NCI-H526 (cell line): ENCODE measurements around the gene ATXN1.
"Not testable (repeated sequence)": the region's sequence is repeated elsewhere in the genome, so short reads cannot be mapped to it uniquely, and the experiment has no call there.

Source experiments
- DNase-seq, 2 experiments: peaks; one replicate each; lab custom pipeline; 2025; lab: John Stamatoyannopoulos, UW

Gene ATXN1

DNA sequence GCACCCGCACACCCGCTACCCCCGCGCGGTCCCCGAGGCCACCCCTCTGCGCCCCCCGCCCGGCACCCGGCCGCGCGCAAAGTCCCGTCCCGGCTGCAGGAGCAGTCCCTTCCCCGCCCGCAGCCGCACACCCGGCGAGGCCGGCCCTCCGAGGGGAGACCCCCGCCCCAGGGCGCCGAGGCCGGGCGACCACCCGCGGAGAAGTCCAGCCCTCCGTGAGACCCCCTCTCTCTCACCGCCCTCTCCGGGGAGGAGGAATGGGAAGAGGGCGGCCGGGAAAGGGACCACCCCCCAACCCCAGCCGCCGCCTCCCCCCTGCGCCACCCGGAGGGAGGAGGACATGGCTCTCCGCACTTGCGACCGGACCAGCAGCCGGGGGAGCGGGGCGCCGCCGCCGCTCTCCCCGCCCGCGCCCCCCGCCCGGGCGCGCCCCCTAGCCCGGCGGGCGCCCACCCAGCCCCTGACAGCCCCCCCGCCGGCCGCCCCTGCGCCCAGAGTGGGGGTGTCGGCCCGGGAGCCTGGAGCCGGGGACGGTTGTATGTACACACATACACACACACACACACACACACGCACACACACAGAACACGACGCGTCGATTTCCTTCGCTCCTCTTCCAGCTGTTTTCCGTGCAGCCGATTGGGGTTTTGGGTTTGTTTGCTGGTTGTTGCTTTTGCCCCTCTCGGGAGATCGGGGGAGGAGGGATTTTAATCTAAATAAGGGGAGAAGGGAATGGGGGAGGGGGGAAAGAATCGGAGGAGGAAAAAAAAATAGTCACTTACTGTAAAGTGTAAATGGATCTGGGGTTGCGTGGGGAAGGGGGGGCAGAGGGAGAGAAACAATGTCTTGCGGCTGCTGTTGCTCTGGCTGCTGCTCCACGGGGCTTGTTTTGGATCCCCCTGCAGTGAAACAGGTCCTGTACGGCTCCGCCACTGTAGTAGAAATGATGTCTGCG is at the start of gene ATXN1:
Gene ATXN1, minus strand, starts transcription at position 945 of the 955 bp plus-strand sequence.
- peak; percentile 70 to 76 for DNase-seq

DNA sequence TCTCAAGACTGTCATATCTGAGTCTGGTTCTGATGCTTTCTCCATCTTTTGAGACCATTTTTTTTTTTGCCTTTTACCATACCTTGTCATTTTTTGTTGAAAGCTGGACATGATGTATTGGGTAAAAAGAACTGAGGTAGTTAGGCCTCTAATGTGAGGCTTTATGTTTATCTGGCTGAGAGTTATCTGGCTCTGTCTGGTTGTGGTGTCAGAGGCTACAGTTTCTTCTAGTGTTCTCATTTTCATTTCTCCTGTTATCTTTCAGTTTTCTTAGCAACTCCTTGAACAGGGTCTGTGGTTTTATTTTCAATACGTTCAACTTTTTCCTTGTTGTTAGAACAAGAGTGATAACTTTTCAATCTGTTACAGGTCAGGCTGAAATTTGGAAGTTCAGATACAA is 49.2 kb upstream of the ATXN1 start:
- no peak for DNase-seq

DNA sequence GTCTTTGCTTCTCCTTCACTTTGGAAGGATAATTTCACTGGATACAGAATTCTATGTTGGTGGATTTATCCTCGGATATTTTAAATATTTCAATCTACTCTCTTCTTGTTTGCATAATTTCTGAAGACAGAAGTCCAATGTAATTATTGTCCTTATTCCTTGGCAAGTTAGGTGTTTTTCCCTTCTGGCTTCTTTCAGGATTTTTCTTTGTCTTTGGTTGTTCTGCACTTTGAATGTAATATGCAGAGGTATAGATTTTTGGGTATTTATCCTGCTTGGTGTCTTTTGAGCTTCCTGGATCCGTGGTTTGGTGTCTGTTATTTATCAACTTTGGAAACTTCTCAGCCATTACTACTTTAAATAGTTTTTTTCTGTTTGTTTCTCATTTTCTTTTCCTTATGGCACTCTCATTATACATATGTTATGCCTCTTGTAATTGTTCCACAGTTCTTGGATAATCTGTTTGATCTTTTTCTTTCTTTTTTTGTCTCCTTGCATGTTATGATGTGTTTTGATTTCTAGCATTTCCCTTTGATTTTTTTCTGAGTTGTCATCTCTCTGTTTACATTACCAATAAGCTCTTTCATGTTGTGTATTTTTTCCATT is 48.6 kb upstream of the ATXN1 start:
- no peak for DNase-seq

DNA sequence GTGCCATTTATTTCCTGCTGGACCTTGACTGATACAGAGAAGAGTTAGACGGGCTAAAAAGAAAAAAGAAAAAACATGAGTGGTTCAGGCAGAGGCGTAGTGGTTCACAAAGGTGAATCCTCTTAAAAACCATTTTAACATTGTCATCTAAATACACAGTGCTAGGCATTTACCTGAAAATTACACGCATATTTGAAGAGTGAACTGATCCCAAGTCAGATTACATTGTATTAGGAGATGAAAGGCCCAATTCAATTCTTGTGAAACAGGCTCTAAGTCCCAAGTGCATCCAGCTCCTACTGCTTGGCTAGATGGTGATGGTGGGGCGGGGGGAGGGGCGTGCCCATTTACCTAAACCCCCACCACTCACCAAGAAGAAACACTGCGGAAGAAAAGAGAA is 46.7 kb upstream of the ATXN1 start:
- DNase-seq, result no peak

DNA sequence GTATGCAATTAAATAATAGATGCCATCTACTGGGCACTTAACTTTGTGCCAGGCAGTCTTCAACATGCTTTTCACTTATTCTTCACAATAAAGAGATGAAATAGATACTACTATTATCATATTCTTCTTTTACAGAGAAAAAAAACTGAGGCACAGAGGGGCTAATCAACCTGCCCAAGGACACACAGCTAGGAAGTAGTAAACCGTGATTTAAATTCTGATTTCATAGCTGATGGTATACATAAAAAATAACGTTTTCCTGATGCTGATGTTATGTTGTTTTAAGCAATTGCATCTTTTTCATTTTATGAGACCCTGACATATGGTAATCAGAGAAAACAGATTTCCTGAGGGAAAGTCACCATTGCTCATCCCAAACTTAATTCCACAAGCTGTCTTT is 45.1 kb upstream of the ATXN1 start:
- no peak for DNase-seq

DNA sequence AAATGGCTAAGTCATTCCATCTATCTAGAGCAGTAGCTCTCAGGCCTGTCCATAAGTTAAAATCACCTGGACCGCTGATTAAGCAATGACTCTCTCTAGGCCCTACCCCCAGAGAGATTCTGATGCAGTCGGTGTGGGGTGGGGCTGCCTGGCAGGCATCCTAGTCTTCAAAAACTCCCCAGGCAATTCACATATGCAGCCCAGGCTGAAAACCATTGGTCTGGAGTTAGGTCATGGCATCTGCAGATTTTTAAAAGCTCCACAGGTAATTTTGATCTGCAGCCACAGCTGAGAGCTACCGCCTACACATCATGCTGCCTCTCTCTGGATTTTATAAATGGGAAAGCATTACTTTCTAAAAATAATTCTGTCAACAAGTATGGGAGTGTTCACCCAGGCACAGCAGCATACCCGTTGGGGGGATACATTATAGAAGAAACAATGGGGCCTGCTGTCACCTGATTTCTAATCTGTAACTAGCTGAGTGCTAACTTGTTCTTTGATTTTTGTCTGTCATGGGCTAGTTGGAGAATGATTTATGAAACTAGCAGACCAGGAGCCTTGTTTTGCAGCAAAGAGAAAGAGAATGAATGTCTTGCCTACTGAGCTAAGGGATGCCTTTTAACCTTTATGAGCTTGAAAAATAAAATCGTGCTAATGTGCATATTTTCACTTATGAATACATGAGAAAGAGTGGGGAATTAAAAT is 44.1 kb upstream of the ATXN1 start:
- DNase-seq, result no peak

DNA sequence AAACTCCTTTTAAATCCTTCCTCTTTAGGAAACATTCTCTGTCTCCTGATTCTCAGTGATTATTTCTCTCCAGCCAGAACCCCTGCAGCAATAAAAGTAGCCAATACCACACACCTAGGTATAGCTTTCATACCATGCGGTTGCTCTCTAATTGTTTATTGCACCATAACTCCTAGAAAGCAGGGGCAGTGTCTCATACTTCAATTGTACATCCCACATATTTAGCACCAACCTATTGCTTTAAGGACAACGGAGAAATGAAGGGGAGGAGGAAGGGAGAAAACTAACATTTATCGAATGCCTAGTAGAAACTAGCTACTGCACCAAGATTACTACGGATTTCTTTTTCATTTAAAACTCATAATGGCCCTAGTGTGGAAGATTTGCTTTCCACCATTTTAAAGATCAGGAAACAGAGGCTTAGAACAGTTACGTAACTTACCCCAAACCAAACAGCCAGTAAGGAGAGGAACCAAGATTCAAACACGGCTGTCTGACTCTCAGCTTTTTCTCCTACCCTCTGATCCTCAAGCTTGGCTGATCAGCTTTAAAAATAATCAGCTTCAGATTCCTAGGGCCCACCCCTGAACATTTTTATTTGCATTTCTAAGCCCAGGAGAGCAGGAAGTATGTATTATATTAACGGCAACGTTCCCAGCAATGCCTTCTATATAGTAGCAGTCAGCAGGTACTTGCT is 43.4 kb upstream of the ATXN1 start:
- DNase-seq, result peak; percentile 85 to 88

DNA sequence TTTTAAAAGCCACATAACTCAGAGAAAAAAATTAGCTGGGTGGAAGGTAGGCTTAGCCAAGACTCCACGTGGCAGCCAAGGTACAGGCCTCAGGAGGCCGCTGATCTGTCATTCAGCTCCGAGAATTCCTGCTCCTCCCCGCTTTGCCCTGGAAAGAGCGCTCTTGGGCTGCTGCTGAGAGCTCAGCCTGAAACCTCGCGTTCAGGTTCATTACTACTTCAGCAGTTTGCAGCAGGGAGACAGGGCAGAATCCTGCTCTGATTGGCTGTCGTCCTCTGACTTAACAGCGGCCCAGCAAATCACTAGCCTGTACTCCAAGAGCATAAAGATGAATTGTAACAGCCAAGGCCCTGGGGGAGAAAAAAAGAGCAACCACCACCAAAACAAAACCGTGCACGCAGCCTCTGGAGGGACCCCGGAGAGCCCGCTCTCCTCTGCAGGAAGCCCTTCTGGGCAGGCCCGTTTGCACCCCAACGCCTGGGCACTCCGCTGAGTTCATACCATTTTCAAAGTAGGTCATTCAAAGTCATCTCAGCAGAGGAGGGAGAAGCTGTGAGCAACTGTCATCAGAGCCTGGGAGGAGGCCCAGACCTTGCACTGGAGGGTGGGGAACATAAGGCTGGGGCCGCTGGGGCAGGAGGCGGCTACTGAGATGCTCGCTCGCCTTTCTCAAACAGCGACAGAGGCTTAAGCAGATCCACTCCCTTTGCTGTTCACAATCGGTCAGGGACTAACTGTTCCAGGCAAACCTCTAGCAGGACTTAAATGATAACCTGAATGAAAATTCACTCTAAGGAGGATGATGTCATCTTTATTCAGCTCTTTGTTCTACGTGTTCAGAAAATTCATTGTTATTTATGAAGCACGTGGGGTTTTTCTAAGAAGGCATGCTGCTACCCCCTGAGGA is 42.3 kb upstream of the ATXN1 start:
- DNase-seq, result peak; percentile 93 to 94

DNA sequence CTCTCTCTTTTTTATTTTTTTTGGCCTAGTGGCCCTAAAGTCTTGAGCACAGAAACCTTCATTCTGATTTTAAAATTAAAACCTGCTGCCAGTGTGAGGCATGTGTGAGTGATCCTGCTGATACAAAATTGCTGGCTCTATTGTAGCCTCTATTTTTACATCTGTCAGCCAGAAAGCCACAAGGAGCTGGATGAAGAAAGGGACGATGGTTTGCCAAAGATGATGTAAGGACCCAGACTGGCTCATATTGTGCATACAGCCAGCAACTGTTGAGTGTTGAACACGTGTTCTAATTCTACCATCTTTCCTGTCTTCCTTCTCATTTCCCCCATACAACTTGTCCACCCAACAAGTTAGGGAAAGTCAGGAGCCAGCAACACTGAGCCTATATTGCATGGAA is 40.8 kb upstream of the ATXN1 start:
- DNase-seq, result no peak

DNA sequence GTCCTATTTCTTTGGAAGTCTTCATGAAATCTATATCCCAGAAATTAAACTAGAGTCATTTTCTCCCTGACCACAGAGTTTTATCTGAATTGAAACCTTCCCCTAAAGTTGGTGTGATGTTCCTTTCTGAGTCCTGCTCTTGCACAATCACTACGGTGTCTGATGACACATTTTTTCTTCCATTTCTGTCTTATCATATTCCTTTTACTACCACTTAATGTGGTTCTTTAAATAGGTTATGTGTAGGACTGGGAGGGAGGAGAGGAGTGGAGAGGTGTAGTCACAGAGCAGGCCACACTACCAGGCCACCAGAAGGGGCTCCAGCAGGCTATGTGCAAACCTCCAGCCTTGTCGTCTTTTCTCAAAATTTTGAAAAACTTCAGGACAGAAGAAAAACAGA is 39.7 kb upstream of the ATXN1 start:
- no peak for DNase-seq

DNA sequence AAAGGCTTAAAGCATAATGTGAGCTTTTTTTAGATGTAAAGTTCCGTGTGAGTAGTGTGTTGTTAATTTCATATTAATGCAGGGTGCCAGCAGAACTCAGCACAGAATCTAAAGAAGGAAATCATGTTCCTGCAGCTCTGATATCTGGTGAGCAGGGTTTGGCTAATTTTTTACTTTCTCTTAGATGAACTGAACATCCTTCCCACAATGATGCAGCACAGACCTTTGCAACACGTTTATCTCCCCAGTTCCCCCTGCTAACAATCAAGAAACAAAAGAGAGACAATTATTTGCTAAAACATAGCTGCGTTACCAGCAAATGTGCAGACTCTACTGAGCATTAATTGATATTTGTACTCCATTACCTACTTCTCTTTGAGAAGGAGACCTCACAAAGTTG is 39.1 kb upstream of the ATXN1 start:
- no peak for DNase-seq

DNA sequence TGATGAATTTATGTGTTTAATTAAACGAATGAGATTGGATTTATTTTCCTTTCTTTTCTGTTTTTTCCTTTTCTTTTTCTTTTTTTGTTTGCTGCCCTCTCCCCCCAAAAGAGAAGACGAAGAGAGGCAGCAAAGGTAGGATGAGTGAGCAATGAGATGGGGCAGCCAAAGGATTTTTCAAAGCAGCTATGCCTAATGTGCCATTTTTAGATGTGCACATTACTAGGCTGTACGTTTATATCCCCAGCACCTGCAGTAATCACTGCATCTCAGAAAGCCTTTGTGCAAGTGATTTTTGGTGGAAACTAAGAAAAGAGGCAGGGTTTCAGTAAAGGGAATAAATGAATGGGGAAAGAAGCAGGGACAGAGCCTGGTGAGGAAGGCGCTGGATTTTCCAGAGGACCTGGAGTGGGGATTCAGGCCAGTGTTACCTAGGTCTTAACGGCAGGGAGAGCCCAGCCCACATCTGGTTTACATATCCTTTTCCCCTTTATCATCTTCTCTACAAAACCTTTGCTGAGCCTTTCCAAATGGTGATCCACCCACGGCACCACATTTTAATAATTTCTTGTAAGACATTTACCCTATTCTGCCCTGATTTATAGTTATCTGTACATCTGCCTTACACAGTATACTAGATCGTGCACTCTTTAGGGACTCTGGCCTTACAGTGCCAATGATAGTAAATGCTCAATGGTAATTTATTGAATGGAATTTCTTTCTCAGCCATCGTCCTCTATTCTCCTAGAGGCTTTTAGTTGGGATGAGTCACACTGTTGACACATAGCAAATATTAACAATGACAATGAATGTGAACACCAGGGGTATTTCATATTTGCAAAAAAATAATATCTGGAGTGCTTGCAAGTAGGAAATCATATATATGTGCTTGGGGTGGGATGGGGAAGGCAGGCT is 38.3 kb upstream of the ATXN1 start:
- no peak for DNase-seq

DNA sequence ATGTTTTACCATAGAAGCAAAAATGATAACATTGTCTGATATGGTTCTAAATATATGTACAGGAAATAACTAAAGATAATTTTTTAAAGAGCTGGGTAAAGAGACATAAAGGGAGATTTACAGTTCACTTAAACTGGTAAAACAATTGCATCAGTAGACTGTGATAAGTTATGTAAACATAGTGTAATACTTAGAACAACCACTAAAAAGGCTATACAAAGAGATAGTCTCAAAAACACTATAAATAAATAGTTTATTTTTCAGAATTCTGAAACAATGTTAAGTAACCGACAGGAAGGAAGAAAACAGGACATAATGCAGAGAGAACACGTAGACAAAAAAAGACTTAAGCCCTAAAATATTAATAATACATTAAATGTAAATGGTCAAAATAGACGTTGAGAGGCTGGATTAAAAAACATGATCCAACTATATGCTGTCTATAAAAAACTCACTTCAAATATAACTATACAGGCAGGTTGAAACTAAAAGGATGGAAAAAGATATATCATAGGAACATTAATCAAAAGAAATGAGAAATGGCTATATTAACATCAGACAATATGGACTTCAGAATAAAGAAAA is 32.7 kb upstream of the ATXN1 start:
- no peak for DNase-seq

DNA sequence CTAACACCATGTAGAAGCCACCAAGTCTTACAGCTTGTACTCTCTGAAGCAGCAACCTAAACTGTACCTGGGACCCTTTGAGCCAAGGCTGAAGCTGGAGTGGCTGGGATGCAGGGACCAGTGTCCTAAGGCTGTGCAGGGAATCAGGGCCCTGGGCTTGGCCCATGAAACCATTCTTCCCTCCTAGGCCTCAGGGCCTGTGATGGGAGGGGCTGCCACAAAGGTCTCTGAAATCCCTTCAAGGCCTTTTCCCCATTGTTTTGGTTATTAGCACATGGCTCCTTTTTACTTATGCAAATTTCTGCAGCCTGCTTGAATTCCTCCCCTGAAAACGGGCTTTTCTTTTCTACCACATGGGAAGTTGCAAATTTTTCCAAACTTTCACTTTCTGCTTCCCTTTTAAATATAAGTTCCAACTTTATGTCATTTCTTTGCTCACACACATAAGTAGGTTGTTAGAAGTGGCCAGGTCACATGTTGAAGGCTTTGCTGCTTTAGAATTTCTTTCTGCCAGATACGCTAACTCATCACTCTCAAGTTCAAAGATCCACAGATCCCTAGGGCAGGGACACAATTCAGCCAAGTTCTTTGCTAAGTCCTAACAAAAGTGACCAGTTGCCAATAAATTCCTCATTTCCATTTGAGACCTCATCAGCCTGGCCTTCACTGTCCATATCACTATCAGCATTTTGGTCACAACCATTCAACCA is 28.2 kb upstream of the ATXN1 start:
- no peak for DNase-seq

DNA sequence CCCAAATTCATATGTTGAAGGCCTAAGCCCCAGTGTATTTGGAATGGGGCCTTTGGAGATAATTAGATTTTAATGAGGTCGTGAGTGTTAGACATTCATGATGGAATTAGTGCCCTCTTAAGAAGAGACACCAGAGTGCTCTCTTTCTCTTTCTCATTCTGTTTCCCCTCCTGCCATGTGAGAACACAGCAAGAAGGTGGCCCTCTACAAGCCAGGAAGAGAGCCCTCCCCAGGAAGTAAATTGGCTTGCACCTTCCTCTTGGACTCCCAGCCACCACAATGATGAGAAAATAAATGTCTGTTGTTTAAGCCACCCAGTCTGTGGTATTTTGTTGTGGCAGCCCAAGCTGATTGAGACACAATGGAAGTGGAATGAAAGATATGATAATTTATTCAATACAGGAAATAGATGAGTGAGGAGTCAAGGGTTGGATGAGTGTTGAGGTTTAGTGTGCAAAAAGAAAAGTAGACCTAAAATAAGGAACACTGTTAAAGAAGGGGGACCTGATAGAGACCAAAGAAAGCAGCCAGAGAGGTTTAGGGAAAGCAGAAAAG is 25.9 kb upstream of the ATXN1 start:
- DNase-seq, result no peak

DNA sequence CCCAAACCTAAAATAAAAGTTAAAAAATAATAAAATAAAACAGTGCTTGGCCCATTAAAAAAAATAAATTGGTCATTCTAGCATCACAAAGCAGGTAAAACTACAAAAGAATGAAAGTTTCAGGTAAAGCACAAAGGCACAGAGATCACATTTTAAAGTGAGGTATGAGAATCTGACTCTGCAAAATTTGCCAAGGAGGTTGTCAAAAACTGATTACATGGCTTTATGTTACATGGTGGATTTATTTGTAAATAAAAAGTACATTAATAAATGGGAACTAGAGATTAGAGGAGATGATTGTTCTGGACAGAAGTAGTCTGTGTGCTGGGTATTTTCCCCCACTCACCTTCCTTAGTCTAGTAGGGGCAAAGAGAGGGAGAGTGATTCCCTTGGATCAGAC is 24.2 kb upstream of the ATXN1 start:
- no peak for DNase-seq

DNA sequence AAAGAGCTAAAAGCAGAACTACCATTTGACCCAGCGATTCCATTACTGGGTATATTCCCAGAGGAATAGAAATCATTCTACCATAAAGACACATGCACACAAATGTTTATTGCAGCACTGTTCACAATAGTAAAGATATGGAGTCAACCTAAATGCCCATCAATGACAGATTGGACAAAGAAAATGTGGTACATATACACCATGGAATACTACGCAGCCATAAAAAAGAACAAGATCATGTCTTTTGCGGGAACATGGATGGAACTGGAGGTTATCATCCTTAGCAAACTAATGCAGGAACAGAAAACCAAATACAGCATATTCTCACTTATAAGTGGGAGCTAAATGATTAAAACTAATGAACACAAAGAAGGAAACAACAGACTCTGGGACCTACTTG is 23.7 kb upstream of the ATXN1 start:
- not testable (repeated sequence) for DNase-seq

DNA sequence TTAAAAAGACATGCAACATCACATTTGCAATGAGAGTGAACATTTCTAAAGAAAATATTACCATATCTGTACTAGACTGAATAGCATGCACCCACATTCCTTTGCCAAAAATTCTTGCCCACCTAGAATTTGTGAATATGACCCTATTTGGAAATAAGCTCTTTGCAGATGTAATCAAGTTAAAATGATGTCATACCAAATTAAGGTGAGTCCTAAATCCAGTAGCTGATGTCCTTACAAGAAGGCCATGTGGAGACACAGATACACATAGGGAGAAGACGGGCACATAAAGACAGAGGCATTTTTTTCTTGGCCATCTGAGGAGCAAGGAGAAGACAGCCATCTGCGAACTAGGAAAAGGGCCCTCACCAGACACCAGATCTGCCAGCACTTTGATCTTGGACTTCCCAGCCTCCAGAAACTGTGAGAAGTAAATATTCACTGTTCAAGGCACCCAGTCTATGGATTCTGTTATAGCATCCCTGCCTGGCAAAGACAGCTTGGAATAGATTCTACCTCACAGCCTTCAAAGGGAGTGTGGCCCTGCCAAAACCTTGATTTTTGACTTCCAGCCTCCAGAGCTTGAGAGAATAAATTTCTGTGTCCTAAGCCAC is 22.8 kb upstream of the ATXN1 start:
- DNase-seq, result no peak
